ENCODE results near the gene SPTSSA. TPM values are rescaled to one million over a fixed set of nuclear protein-coding genes. Genes with fewer than 3 reads are reported as not detected.

SPTSSA gene
- total RNA-seq, 2 donors from 2014 or later: 9.4 to 10.8 TPM

GRCh38 chr14:34424488-34424887 lies 37.6 kb downstream of the SPTSSA start:
- no peaks in the 10 kb centered on the region for H3K27me3 ChIP-seq
- no peak for TF ChIP-seq CTCF (IDR thresholded peaks at IDR 0.05)
- no peaks in the 10 kb centered on the region for H3K4me1 ChIP-seq
- H3K4me3 ChIP-seq: no peak overlapping the region
- H3K9me3 ChIP-seq: peaks cover 6 to 8% of the 10 kb centered on the region in 2 donors
- H3K36me3 ChIP-seq: no peaks in the 10 kb centered on the region
- DNase-seq (ENCODE audit: low spot score): no peak
- H3K27ac ChIP-seq: no peak overlapping the region

- Histone ChIP-seq H3K9me3 (peaks cover 6 to 8% of the 10 kb centered on the region in 2 donors), H3K36me3 (no peaks in the 10 kb centered on the region), H3K4me1 (no peaks in the 10 kb centered on the region), H3K27me3 (no peaks in the 10 kb centered on the region), H3K27ac (no peak overlapping the region), H3K4me3 (no peak overlapping the region)
- no peak for TF ChIP-seq CTCF (IDR thresholded peaks at IDR 0.05)
- no peak for DNase-seq (ENCODE audit: low spot score)
Measured at GRCh38 chr14:34423445-34423844, 38.6 kb downstream of the SPTSSA start.

- DNase-seq (ENCODE audit: low spot score): no peak
- no peak for TF ChIP-seq CTCF (IDR thresholded peaks at IDR 0.05)
- H3K4me3 ChIP-seq: no peak overlapping the region
- peaks cover 6 to 8% of the 10 kb centered on the region in 2 donors for H3K9me3 ChIP-seq
- no peak overlapping the region for H3K27ac ChIP-seq
- no peaks in the 10 kb centered on the region for H3K4me1 ChIP-seq
- no peaks in the 10 kb centered on the region for H3K27me3 ChIP-seq
- no peaks in the 10 kb centered on the region for H3K36me3 ChIP-seq
Measured at GRCh38 chr14:34420547-34421150, 41.4 kb downstream of the SPTSSA start.

GRCh38 chr14:34409721-34410120 lies 52.3 kb downstream of the SPTSSA start:
- no peak for DNase-seq (ENCODE audit: low spot score)
- no peaks in the 10 kb centered on the region for H3K27me3 ChIP-seq
- no peak overlapping the region for H3K4me3 ChIP-seq
- no peaks in the 10 kb centered on the region for H3K4me1 ChIP-seq
- H3K36me3 ChIP-seq: no peaks in the 10 kb centered on the region
- H3K27ac ChIP-seq: no peak overlapping the region
- no peak for TF ChIP-seq CTCF (IDR thresholded peaks at IDR 0.05)
- peaks cover 0 to 40% of the 10 kb centered on the region in 2 donors for H3K9me3 ChIP-seq

- Histone ChIP-seq H3K27ac (no peak overlapping the region), H3K36me3 (no peaks in the 10 kb centered on the region), H3K4me1 (no peaks in the 10 kb centered on the region), H3K27me3 (no peaks in the 10 kb centered on the region), H3K4me3 (no peak overlapping the region), H3K9me3 (peaks cover 0 to 27% of the 10 kb centered on the region in 2 donors)
- TF ChIP-seq CTCF (IDR thresholded peaks at IDR 0.05): no peak
- no peak for DNase-seq (ENCODE audit: low spot score)
Measured at GRCh38 chr14:34407951-34408350, 54.1 kb downstream of the SPTSSA start.

GRCh38 chr14:34404416-34404815 lies 57.6 kb downstream of the SPTSSA start:
- H3K36me3 ChIP-seq: no peaks in the 10 kb centered on the region
- H3K9me3 ChIP-seq: peaks cover 0 to 10% of the 10 kb centered on the region in 2 donors
- no peak for DNase-seq (ENCODE audit: low spot score)
- no peak overlapping the region for H3K27ac ChIP-seq
- no peaks in the 10 kb centered on the region for H3K4me1 ChIP-seq
- no peak for TF ChIP-seq CTCF (IDR thresholded peaks at IDR 0.05)
- no peak overlapping the region for H3K4me3 ChIP-seq
- H3K27me3 ChIP-seq: no peaks in the 10 kb centered on the region

Measured in right atrium auricular region (tissue), 2 donors.